ENCODE data around the gene SUGCT. TPM values are rescaled to one million over a fixed set of nuclear protein-coding genes. Genes with fewer than 3 reads are reported as not detected.

SUGCT gene
- total RNA-seq, 1 experiment from 2014 or later, result 5.4 TPM

- Mint-ChIP-seq H3K27ac (no peak overlapping the region), H3K27me3 (ENCODE audit: low read depth) (no peaks in the 10 kb centered on the region), H3K36me3 (ENCODE audit: insufficient read depth in 1 of 3, low read depth in 3 of 3) (peaks cover 2 to 9% (median 2%) of the 10 kb centered on the region in 3 experiments; a peak in 4 of 7 replicates), H3K4me1 (no peaks in the 10 kb centered on the region), H3K4me3 (no peak overlapping the region), H3K9me3 (peaks cover 13 to 20% of the 10 kb centered on the region in 2 experiments)
- Histone ChIP-seq H3K14ac (ENCODE audit: insufficient read depth, low read length) (no peak overlapping the region), H3K27me3 (ENCODE audit: insufficient read depth, low read length) (no peaks in the 10 kb centered on the region), H3K9ac (ENCODE audit: extremely low read depth, insufficient read length, low read length) (no peak overlapping the region), H4K5ac (ENCODE audit: insufficient read length, low read depth, low read length) (no peak overlapping the region), H3K23ac (ENCODE audit: insufficient read length, low read depth, low read length) (no peak overlapping the region), H3T11ph (ENCODE audit: low read length) (no peak overlapping the region), H2BK20ac (ENCODE audit: low read depth, low read length, poor library complexity, severe bottlenecking) (no peak overlapping the region), H2AK5ac (ENCODE audit: insufficient read length, low read length) (no peak overlapping the region), H3K79me1 (ENCODE audit: insufficient read depth, low read depth, low read length, poor library complexity, severe bottlenecking) (no peaks in the 10 kb centered on the region), H3K27ac (ENCODE audit: insufficient read length, low read depth, low read length) (no peak overlapping the region), H3K18ac (ENCODE audit: insufficient read length, low read depth, low read length) (no peak overlapping the region), H2BK15ac (ENCODE audit: low read depth, low read length) (no peak overlapping the region), H4K8ac (replicated peaks; ENCODE audit: insufficient read length, low read depth, low read length) (no peak overlapping the region), H2BK120ac (ENCODE audit: low read depth, low read length, poor library complexity, severe bottlenecking) (no peak overlapping the region), H3K23me2 (ENCODE audit: insufficient read length, low read depth, low read length, poor library complexity, severe bottlenecking) (no peaks in the 10 kb centered on the region), H3K9me3 (ENCODE audit: control insufficient read depth, low read depth, low read length) (no peaks in the 10 kb centered on the region), H3K79me2 (ENCODE audit: insufficient read depth, low read length) (no peaks in the 10 kb centered on the region), H3K4me1 (ENCODE audit: insufficient read depth, low read length) (no peaks in the 10 kb centered on the region), H3K56ac (ENCODE audit: insufficient read length, low read depth, low read length) (no peak overlapping the region), H2BK12ac (ENCODE audit: insufficient read length, low read depth, low read length) (no peak overlapping the region), H3K4me2 (ENCODE audit: insufficient read depth, insufficient read length, low read length) (no peak overlapping the region), H4K20me1 (ENCODE audit: control insufficient read depth, insufficient read depth, insufficient read length) (no peaks in the 10 kb centered on the region), H2BK5ac (ENCODE audit: insufficient read length, low read length) (no peak overlapping the region), H3K4ac (ENCODE audit: low read depth, low read length) (no peak overlapping the region), H2AFZ (ENCODE audit: low read length) (no peak overlapping the region), H4K91ac (ENCODE audit: insufficient read length, low read depth, low read length) (no peak overlapping the region)
- WGBS (ENCODE audit: extremely low coverage, insufficient read length, low lambda C conversion rate), result no CpG with 5 or more reads among the region's 1 CpG
- no peak for DNase-seq
- no peak for TF ChIP-seq CTCF (conservative IDR thresholded peaks at IDR 0.05)
Measured at GRCh38 chr7:40890088-40890692, 755.4 kb downstream of the SUGCT start.
